CD4-positive, alpha-beta T cell treated with Interleukin-12 subunit alpha and Interleukin-12 subunit beta, for 1 hour (primary cell): ENCODE data around the gene ANKH.

Source experiments
- DNase-seq: peaks from one replicate; pipeline ENCODE4 v3.0.0-alpha.2; 2020

ANKH gene

GRCh38 chr5:14753947-14754346 is 117.6 kb downstream of the ANKH start:
- no peak for DNase-seq

GRCh38 chr5:14753292-14753691 is 118.3 kb downstream of the ANKH start:
- no peak for DNase-seq

GRCh38 chr5:14752497-14753071 is 119.0 kb downstream of the ANKH start:
- no peak for DNase-seq

- DNase-seq: no peak
These were observed 120.9 kb downstream of the ANKH start for GRCh38 chr5:14750712-14751111.

GRCh38 chr5:14749579-14750101 is 121.9 kb downstream of the ANKH start:
- no peak for DNase-seq

GRCh38 chr5:14748180-14748900 is 123.2 kb downstream of the ANKH start:
- DNase-seq: no peak

GRCh38 chr5:14745753-14746152 is 125.8 kb downstream of the ANKH start:
- DNase-seq: peak; percentile 26

- DNase-seq: no peak
These were observed 126.4 kb downstream of the ANKH start for GRCh38 chr5:14745188-14745563.

- DNase-seq: no peak
These were observed 127.0 kb downstream of the ANKH start for GRCh38 chr5:14744296-14745187.

- no peak for DNase-seq
These were observed 127.8 kb downstream of the ANKH start for GRCh38 chr5:14743601-14744295.

GRCh38 chr5:14742498-14742897 is 129.1 kb downstream of the ANKH start:
- DNase-seq: no peak

- DNase-seq: no peak
These were observed 129.7 kb downstream of the ANKH start for GRCh38 chr5:14741801-14742440.

GRCh38 chr5:14741131-14741530 is 130.4 kb downstream of the ANKH start:
- no peak for DNase-seq

- no peak for DNase-seq
These were observed 131.6 kb downstream of the ANKH start for GRCh38 chr5:14739981-14740380.

- DNase-seq: no peak
These were observed 132.0 kb downstream of the ANKH start for GRCh38 chr5:14739538-14739937.

- no peak for DNase-seq
These were observed 133.5 kb downstream of the ANKH start for GRCh38 chr5:14738050-14738449.

- DNase-seq: no peak
These were observed 134.3 kb downstream of the ANKH start for GRCh38 chr5:14737291-14737690.

GRCh38 chr5:14735944-14736343 is 135.6 kb downstream of the ANKH start:
- no peak for DNase-seq

GRCh38 chr5:14734396-14734795 is 137.2 kb downstream of the ANKH start:
- DNase-seq: no peak

- DNase-seq: no peak
These were observed 137.9 kb downstream of the ANKH start for GRCh38 chr5:14733661-14734060.

GRCh38 chr5:14732991-14733390 is 138.6 kb downstream of the ANKH start:
- no peak for DNase-seq

- DNase-seq: no peak
These were observed 140.7 kb downstream of the ANKH start for GRCh38 chr5:14730881-14731280.

- no peak for DNase-seq
These were observed 141.1 kb downstream of the ANKH start for GRCh38 chr5:14730466-14730865.
